Measurements from ENCODE around the gene USP44. TPM values are rescaled to one million over a fixed set of nuclear protein-coding genes. Genes with fewer than 3 reads are reported as not detected.

The USP44 gene
- total and polyA plus RNA-seq, 7 experiments from 2014 or later: 3.3 to 15.1 (median 11.0) TPM

DNA sequence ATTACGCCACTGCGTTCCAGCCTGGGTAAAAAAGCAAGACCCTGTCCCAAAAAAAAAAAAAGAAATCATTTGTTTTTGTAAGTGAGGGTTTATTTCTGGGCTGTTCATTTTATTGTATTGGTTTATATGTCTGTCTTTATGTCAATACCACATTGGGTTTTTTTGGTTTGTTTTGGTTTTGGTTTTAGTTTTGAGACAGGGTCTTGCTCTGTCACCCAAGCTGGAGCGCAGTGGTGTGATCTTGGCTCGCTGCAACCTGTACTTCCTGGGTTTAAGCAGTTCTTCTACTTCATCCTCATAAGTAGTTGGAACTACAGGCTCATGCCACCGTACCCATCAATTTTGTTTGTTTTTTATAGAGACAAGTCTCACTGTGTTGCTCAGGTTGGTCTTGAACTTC lies 52.3 kb downstream of the USP44 start:
- no peak for ATAC-seq
- no peak overlapping the region for H3K4me3 Mint-ChIP-seq
- Histone ChIP-seq H3K36me3 (ENCODE audit: control insufficient read depth in 2 of 3, insufficient read depth in 3 of 3, low read length in 3 of 3) (peaks cover 10 to 53% (median 18%) of the 10 kb centered on the region in 3 experiments), H3K9me3 (ENCODE audit: control insufficient read depth in 2 of 3, low read length in 3 of 3) (no peaks in the 10 kb centered on the region), H3K4me3 (ENCODE audit: low read length) (no peak overlapping the region), H3K4me1 (ENCODE audit: control insufficient read depth in 2 of 2, insufficient read depth in 2 of 2, low read length in 2 of 2) (no peaks in the 10 kb centered on the region), H3K27me3 (ENCODE audit: control insufficient read depth in 2 of 2, insufficient read depth in 2 of 2, low read length in 2 of 2) (no peaks in the 10 kb centered on the region), H3K27ac (ENCODE audit: low read depth, low read length) (no peak overlapping the region)
- POLR2A ChIA-PET: interaction anchor here (1.5 kb wide), 1 partner anchor 22 kb away, joined by 5 read pairs; no protein-coding TSS in a partner anchor
- H3K4me1 Mint-ChIP-seq: peaks cover 3 to 36% (median 25%) of the 10 kb centered on the region in 7 donors
- CTCF ChIA-PET: interaction anchor here (1.2 kb wide), 1 partner anchor 10 kb away, joined by 4 read pairs; no protein-coding TSS in a partner anchor
- no peak for DNase-seq
- H3K27ac Mint-ChIP-seq: peak overlapping the region in 3 of 9 donors; percentile 17 to 53 (median 24)
- peaks cover 17 to 71% (median 63%) of the 10 kb centered on the region in 5 donors for H3K36me3 Mint-ChIP-seq
- H3K27me3 Mint-ChIP-seq: no peaks in the 10 kb centered on the region
- H3K9me3 Mint-ChIP-seq: peaks cover 0 to 3% (median 0%) of the 10 kb centered on the region in 11 donors
- intact Hi-C loops (cut with micrococcal nuclease): no loop called here

DNA sequence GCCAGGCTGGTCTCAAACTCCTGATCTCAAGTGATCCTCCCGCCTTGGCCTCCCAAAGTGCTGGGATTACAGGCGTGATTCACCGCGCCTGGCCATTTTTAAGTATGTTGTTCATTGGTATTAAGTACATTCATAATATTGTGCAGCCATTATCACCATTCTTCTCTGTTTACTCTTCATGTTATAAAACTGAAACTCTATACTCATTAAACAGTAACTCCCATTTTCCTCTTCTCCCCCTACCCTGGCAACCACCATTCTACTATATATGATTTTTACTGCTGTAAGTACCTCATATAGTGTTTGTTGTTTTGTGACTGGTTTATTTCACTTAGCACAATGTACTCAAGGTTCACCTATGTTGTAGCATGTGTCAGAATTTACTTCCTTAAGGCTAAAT lies 54.2 kb downstream of the USP44 start:
- Histone ChIP-seq H3K36me3 (ENCODE audit: control insufficient read depth in 2 of 3, insufficient read depth in 3 of 3, low read length in 3 of 3) (peaks cover 9 to 48% (median 10%) of the 10 kb centered on the region in 3 experiments), H3K9me3 (ENCODE audit: control insufficient read depth in 2 of 3, low read length in 3 of 3) (no peaks in the 10 kb centered on the region), H3K4me3 (ENCODE audit: low read length) (no peak overlapping the region), H3K4me1 (ENCODE audit: control insufficient read depth in 2 of 2, insufficient read depth in 2 of 2, low read length in 2 of 2) (no peaks in the 10 kb centered on the region), H3K27ac (ENCODE audit: low read depth, low read length) (no peak overlapping the region), H3K27me3 (ENCODE audit: control insufficient read depth in 2 of 2, insufficient read depth in 2 of 2, low read length in 2 of 2) (no peaks in the 10 kb centered on the region)
- ChIA-PET POLR2A (interaction anchor here (0.6 kb wide), 1 partner anchor 24 kb away, joined by 3 read pairs; no protein-coding TSS in a partner anchor), CTCF (no interaction called here)
- Mint-ChIP-seq H3K4me3 (no peak overlapping the region), H3K27me3 (no peaks in the 10 kb centered on the region), H3K9me3 (peaks cover 0 to 3% (median 0%) of the 10 kb centered on the region in 11 donors), H3K36me3 (peaks cover 17 to 55% (median 49%) of the 10 kb centered on the region in 5 donors), H3K27ac (peak overlapping the region in 1 of 9 donors; percentile 50), H3K4me1 (peaks cover 0 to 24% (median 16%) of the 10 kb centered on the region in 7 donors)
- ATAC-seq: no peak
- DNase-seq: no peak
- intact Hi-C loops (cut with micrococcal nuclease): no loop called here

- Mint-ChIP-seq H3K4me3 (no peak overlapping the region), H3K36me3 (peaks cover 14 to 58% (median 47%) of the 10 kb centered on the region in 5 donors), H3K9me3 (peaks cover 0 to 2% (median 0%) of the 10 kb centered on the region in 11 donors), H3K27me3 (no peaks in the 10 kb centered on the region), H3K27ac (peak overlapping the region in 1 of 9 donors; percentile 67), H3K4me1 (peaks cover 0 to 28% (median 13%) of the 10 kb centered on the region in 7 donors)
- CTCF ChIA-PET: interaction anchor here (0.8 kb wide), 1 partner anchor 30 kb away, joined by 3 read pairs; no protein-coding TSS in a partner anchor
- Histone ChIP-seq H3K36me3 (ENCODE audit: control insufficient read depth in 2 of 3, insufficient read depth in 3 of 3, low read length in 3 of 3) (peaks cover 7 to 57% (median 10%) of the 10 kb centered on the region in 3 experiments), H3K9me3 (ENCODE audit: control insufficient read depth in 2 of 3, low read length in 3 of 3) (no peaks in the 10 kb centered on the region), H3K27me3 (ENCODE audit: control insufficient read depth in 2 of 2, insufficient read depth in 2 of 2, low read length in 2 of 2) (no peaks in the 10 kb centered on the region), H3K4me1 (ENCODE audit: control insufficient read depth in 2 of 2, insufficient read depth in 2 of 2, low read length in 2 of 2) (no peaks in the 10 kb centered on the region), H3K4me3 (ENCODE audit: low read length) (no peak overlapping the region), H3K27ac (ENCODE audit: low read depth, low read length) (no peak overlapping the region)
- POLR2A ChIA-PET: no interaction called here
- intact Hi-C loops (cut with micrococcal nuclease): loop anchor here in 1 of 2 donors (2.0 kb wide), 1 partner anchor 13 kb away; no protein-coding TSS in a partner anchor
- DNase-seq: no peak
- no peak for ATAC-seq
Measured at GRCh38 chr12:95495433-95495832, 55.8 kb downstream of the USP44 start.

DNA sequence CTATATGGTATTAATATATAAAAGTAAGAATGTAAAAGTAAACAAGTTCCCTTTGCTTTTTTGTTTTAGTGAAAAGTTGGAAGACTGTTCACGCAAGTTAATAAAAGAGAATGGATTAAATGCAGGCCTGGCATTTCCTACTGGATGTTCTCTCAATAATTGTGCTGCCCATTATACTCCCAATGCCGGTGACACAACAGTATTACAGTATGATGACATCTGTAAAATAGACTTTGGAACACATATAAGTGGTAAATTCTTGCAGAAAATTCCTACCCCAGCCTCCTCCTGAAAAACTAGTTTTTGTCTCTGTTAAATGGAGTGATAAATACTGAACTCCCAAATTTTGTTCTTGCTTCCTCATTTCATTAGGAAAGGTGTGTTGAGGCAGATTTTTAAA lies 56.4 kb downstream of the USP44 start:
- DNase-seq (no peak), ATAC-seq (no peak)
- ChIA-PET POLR2A (no interaction called here), CTCF (interaction anchor here (0.8 kb wide), 1 partner anchor 30 kb away, joined by 3 read pairs; no protein-coding TSS in a partner anchor)
- Mint-ChIP-seq H3K4me3 (no peak overlapping the region), H3K36me3 (peaks cover 12 to 54% (median 42%) of the 10 kb centered on the region in 5 donors), H3K9me3 (no peaks in the 10 kb centered on the region), H3K27me3 (no peaks in the 10 kb centered on the region), H3K27ac (peak overlapping the region in 2 of 9 donors; percentile 18 to 67), H3K4me1 (peaks cover 0 to 28% (median 11%) of the 10 kb centered on the region in 7 donors)
- H3K4me3 ChIP-seq (ENCODE audit: low read length): no peak overlapping the region
- H3K27me3 ChIP-seq (ENCODE audit: control insufficient read depth in 2 of 2, insufficient read depth in 2 of 2, low read length in 2 of 2): no peaks in the 10 kb centered on the region
- H3K27ac ChIP-seq (ENCODE audit: low read depth, low read length): no peak overlapping the region
- H3K4me1 ChIP-seq (ENCODE audit: control insufficient read depth in 2 of 2, insufficient read depth in 2 of 2, low read length in 2 of 2): no peaks in the 10 kb centered on the region
- intact Hi-C loops (cut with micrococcal nuclease): loop anchor here in 1 of 2 donors (2.0 kb wide), 1 partner anchor 14 kb away; no protein-coding TSS in a partner anchor
- H3K9me3 ChIP-seq (ENCODE audit: control insufficient read depth in 2 of 3, low read length in 3 of 3): no peaks in the 10 kb centered on the region
- H3K36me3 ChIP-seq (ENCODE audit: control insufficient read depth in 2 of 3, insufficient read depth in 3 of 3, low read length in 3 of 3): peaks cover 3 to 62% (median 10%) of the 10 kb centered on the region in 3 experiments

- H3K9me3 Mint-ChIP-seq: no peaks in the 10 kb centered on the region
- H3K36me3 Mint-ChIP-seq: peaks cover 9 to 39% (median 30%) of the 10 kb centered on the region in 5 donors
- Histone ChIP-seq H3K27me3 (ENCODE audit: control insufficient read depth in 2 of 2, insufficient read depth in 2 of 2, low read length in 2 of 2) (no peaks in the 10 kb centered on the region), H3K36me3 (ENCODE audit: control insufficient read depth in 2 of 3, insufficient read depth in 3 of 3, low read length in 3 of 3) (peaks cover 0 to 51% (median 7%) of the 10 kb centered on the region in 3 experiments), H3K4me1 (ENCODE audit: control insufficient read depth in 2 of 2, insufficient read depth in 2 of 2, low read length in 2 of 2) (no peaks in the 10 kb centered on the region), H3K9me3 (ENCODE audit: control insufficient read depth in 2 of 3, low read length in 3 of 3) (no peaks in the 10 kb centered on the region), H3K4me3 (ENCODE audit: low read length) (no peak overlapping the region), H3K27ac (ENCODE audit: low read depth, low read length) (no peak overlapping the region)
- CTCF ChIA-PET: no interaction called here
- H3K27me3 Mint-ChIP-seq: no peaks in the 10 kb centered on the region
- POLR2A ChIA-PET: interaction anchor here (2.0 kb wide), 1 partner anchor 18 kb away, joined by 7 read pairs; the partner anchor contains the start of gene METAP2
- ATAC-seq (no peak), DNase-seq (no peak)
- no peak overlapping the region for H3K27ac Mint-ChIP-seq
- intact Hi-C loops (cut with micrococcal nuclease): no loop called here
- H3K4me1 Mint-ChIP-seq: peaks cover 0 to 20% (median 4%) of the 10 kb centered on the region in 7 donors
- no peak overlapping the region for H3K4me3 Mint-ChIP-seq
Measured at GRCh38 chr12:95492462-95492861, 58.8 kb downstream of the USP44 start.

GRCh38 chr12:95487024-95487423 lies 64.3 kb downstream of the USP44 start:
- no peaks in the 10 kb centered on the region for H3K9me3 ChIP-seq (ENCODE audit: control insufficient read depth in 2 of 3, low read length in 3 of 3)
- POLR2A ChIA-PET: interaction anchor here (1.1 kb wide), 1 partner anchor 13 kb away, joined by 5 read pairs; the partner anchor contains the start of gene METAP2
- peaks cover 0 to 3% of the 10 kb centered on the region in 2 donors for H3K4me1 ChIP-seq (ENCODE audit: control insufficient read depth in 2 of 2, insufficient read depth in 2 of 2, low read length in 2 of 2)
- no peak overlapping the region for H3K27ac Mint-ChIP-seq
- no peak overlapping the region for H3K4me3 Mint-ChIP-seq
- intact Hi-C loops (cut with micrococcal nuclease): no loop called here
- DNase-seq (no peak), ATAC-seq (no peak)
- no peak overlapping the region for H3K27ac ChIP-seq (ENCODE audit: low read depth, low read length)
- H3K4me1 Mint-ChIP-seq: peaks cover 6 to 39% (median 11%) of the 10 kb centered on the region in 7 donors
- CTCF ChIA-PET: interaction anchor here (0.5 kb wide), 1 partner anchor 785 kb away, joined by 3 read pairs; no protein-coding TSS in a partner anchor
- H3K36me3 Mint-ChIP-seq: peaks cover 5 to 32% (median 23%) of the 10 kb centered on the region in 5 donors
- no peaks in the 10 kb centered on the region for H3K9me3 Mint-ChIP-seq
- H3K4me3 ChIP-seq (ENCODE audit: low read length): no peak overlapping the region
- no peaks in the 10 kb centered on the region for H3K27me3 ChIP-seq (ENCODE audit: control insufficient read depth in 2 of 2, insufficient read depth in 2 of 2, low read length in 2 of 2)
- no peaks in the 10 kb centered on the region for H3K27me3 Mint-ChIP-seq
- peaks cover 5 to 46% (median 12%) of the 10 kb centered on the region in 3 experiments for H3K36me3 ChIP-seq (ENCODE audit: control insufficient read depth in 2 of 3, insufficient read depth in 3 of 3, low read length in 3 of 3)

Measured in naive thymus-derived CD4-positive, alpha-beta T cell (primary cell).